MCF 10A (cell line): Measurements from ENCODE around the gene AGBL5. TPM values are rescaled to one million over a fixed set of nuclear protein-coding genes. Genes with fewer than 3 reads are reported as not detected.

Source experiments
- BruUV-seq: library from RNA; stranded (reverse); fragments of 400-500 nt; replicated peaks from 2 replicates; lab custom pipeline; 2021; lab: Mats Ljungman, UMichigan
- CTCF ChIA-PET: fragments of 300-600 bp; sonication (Branson Sonifier 250); formaldehyde crosslinking; extraction: SDS; loops from one replicate; lab custom pipeline; 2021; ENCODE audit warnings: antibody characterized with exemption, inconsistent platforms; lab: Yijun Ruan, JAX
- POLR2A ChIA-PET: fragments of 300-600, 350-650 bp; sonication (Branson Sonifier 250); formaldehyde crosslinking; extraction: SDS; loops from one replicate; lab custom pipeline; 2020; ENCODE audit warnings: antibody characterized with exemption, inconsistent platforms; lab: Yijun Ruan, JAX
- DNase-seq: peaks from one replicate; pipeline ENCODE4 v3.0.0-alpha.2; 2018; ENCODE audit not compliant: unreplicated experiment
- H3K27ac Mint-ChIP-seq: one replicate; pipeline ENCODE4 v1.8.0; 2022; ENCODE audit warnings: mild to moderate bottlenecking, low read depth, mixed read lengths; ENCODE audit not compliant: unreplicated experiment
- H3K27me3 Mint-ChIP-seq: one replicate; pipeline ENCODE4 v1.8.0; 2022; ENCODE audit warnings: mixed read lengths; ENCODE audit not compliant: insufficient read depth, unreplicated experiment
- H3K36me3 Mint-ChIP-seq: one replicate; pipeline ENCODE4 v1.8.0; 2022; ENCODE audit warnings: mild to moderate bottlenecking, moderate library complexity, mixed read lengths; ENCODE audit not compliant: insufficient read depth, unreplicated experiment
- H3K4me1 Mint-ChIP-seq: one replicate; pipeline ENCODE4 v1.8.0; 2022; ENCODE audit warnings: mixed read lengths; ENCODE audit not compliant: insufficient read depth, unreplicated experiment
- H3K4me3 Mint-ChIP-seq: one replicate; pipeline ENCODE4 v1.8.0; 2022; ENCODE audit warnings: mild to moderate bottlenecking, moderate library complexity, mixed read lengths; ENCODE audit not compliant: unreplicated experiment
- H3K9me3 Mint-ChIP-seq: one replicate; pipeline ENCODE4 v1.8.0; 2022; ENCODE audit warnings: mixed read lengths; ENCODE audit not compliant: unreplicated experiment
- intact Hi-C: fragments of 100-400 bp; cut with micrococcal nuclease; formaldehyde crosslinking; loops from 2 replicates; pipeline ENCODE4 v1.14.1; 2022
- total RNA-seq: library from RNA; stranded (reverse); gene quantifications from 2 replicates; pipeline ENCODE4 v1.2.3, GENCODE V29; 2022
- TF ChIP-seq, protein P1 (sequence below): fragments of 200-600 bp; IDR thresholded peaks from one replicate; pipeline ENCODE4 v1.8.0; 2022; ENCODE audit warnings: antibody characterized with exemption, mild to moderate bottlenecking; ENCODE audit not compliant: unreplicated experiment

AGBL5 gene
- total RNA-seq, 1 experiment from 2014 or later: 22.7 TPM

DNA sequence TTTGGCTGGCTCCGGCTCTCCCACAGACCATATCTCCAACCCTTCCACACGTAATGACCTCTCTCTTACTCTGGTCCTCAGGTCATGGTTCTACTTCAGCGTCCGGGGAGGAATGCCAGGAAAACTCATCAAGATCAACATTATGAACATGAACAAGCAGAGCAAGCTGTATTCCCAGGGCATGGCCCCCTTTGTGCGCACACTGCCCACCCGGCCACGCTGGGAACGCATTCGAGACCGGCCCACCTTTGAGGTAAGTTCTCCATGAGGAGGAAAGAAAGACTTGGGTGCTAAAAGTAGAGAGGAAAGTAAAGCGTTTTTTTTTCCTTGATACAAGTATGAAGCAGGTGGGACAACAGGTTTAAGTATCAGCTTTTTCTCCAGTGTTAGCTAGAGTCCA lies 1.9 kb downstream of the AGBL5 start:
- peaks cover 49% of the 10 kb centered on the region for H3K36me3 Mint-ChIP-seq
- no peak overlapping the region for H3K27ac Mint-ChIP-seq
- CTCF ChIA-PET: interaction anchor here (1.1 to 1.3 kb wide), 3 partner anchors 27 to 37 kb away, joined by 3 to 8 read pairs (median 4); no protein-coding TSS in a partner anchor
- H3K27me3 Mint-ChIP-seq: no peaks in the 10 kb centered on the region
- no peaks in the 10 kb centered on the region for H3K9me3 Mint-ChIP-seq
- no TSS peak for BruUV-seq
- no peaks in the 10 kb centered on the region for H3K4me1 Mint-ChIP-seq
- intact Hi-C loops: no loop called here
- no peak for DNase-seq
- H3K4me3 Mint-ChIP-seq: peak overlapping the region; percentile 93
- POLR2A ChIA-PET: interaction anchor here (0.7 to 9.2 kb wide), 4 partner anchors 14 to 54 kb away, joined by 3 to 175 read pairs (median 4); partner anchors contain the start of gene OST4
- TF ChIP-seq, protein P1, sequence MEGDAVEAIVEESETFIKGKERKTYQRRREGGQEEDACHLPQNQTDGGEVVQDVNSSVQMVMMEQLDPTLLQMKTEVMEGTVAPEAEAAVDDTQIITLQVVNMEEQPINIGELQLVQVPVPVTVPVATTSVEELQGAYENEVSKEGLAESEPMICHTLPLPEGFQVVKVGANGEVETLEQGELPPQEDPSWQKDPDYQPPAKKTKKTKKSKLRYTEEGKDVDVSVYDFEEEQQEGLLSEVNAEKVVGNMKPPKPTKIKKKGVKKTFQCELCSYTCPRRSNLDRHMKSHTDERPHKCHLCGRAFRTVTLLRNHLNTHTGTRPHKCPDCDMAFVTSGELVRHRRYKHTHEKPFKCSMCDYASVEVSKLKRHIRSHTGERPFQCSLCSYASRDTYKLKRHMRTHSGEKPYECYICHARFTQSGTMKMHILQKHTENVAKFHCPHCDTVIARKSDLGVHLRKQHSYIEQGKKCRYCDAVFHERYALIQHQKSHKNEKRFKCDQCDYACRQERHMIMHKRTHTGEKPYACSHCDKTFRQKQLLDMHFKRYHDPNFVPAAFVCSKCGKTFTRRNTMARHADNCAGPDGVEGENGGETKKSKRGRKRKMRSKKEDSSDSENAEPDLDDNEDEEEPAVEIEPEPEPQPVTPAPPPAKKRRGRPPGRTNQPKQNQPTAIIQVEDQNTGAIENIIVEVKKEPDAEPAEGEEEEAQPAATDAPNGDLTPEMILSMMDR: no peak

DNA sequence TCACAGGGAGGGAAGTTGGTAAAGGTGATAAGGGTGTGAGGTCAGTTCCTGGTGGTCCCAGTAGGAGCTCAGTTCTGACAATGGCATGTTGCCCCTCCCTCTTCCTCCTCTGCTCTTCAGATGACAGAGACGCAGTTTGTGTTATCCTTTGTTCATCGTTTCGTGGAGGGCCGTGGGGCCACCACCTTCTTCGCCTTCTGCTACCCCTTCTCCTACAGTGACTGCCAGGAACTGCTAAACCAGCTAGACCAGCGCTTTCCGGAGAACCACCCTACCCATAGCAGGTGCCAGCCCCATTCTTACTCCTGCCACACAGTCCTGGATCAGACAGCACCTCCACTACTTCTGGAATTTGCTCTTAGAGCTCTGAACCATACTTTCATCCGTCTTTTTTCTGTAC lies 2.3 kb downstream of the AGBL5 start:
- peaks cover 49% of the 10 kb centered on the region for H3K36me3 Mint-ChIP-seq
- no peak overlapping the region for H3K27ac Mint-ChIP-seq
- TF ChIP-seq, protein P1: no peak
- no TSS peak for BruUV-seq
- H3K4me3 Mint-ChIP-seq: no peak overlapping the region
- intact Hi-C loops: no loop called here
- no peaks in the 10 kb centered on the region for H3K27me3 Mint-ChIP-seq
- H3K4me1 Mint-ChIP-seq: no peaks in the 10 kb centered on the region
- H3K9me3 Mint-ChIP-seq: no peaks in the 10 kb centered on the region
- POLR2A ChIA-PET: interaction anchor here (0.7 to 9.2 kb wide), 3 partner anchors 13 to 54 kb away, joined by 3 to 175 read pairs (median 3); partner anchors contain the start of gene OST4
- CTCF ChIA-PET: interaction anchor here (1.1 to 1.3 kb wide), 3 partner anchors 27 to 37 kb away, joined by 3 to 8 read pairs (median 4); no protein-coding TSS in a partner anchor
- no peak for DNase-seq

DNA sequence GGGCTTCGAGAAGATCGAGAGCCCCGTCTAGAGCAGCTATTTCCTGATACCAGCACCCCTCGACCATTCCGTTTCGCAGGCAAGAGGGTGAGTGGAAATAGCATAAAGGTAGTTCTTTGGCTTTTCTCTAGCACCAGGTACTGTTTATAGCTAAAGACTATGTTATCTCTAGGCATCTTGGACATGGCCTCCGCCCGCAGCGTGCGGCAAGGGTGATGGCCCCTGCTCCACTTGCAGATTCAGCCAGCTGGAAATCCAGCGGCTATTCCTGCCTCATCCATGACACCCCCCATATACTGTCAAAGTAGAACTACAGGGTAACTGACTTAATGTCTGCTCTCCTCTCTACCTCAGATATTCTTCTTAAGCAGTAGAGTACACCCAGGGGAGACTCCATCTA lies 3.3 kb downstream of the AGBL5 start:
- no TSS peak for BruUV-seq
- no peak overlapping the region for H3K4me3 Mint-ChIP-seq
- CTCF ChIA-PET: interaction anchor here (0.6 to 0.8 kb wide), 2 partner anchors 93 to 268 kb away, joined by 3 to 6 read pairs; no protein-coding TSS in a partner anchor
- H3K36me3 Mint-ChIP-seq: peaks cover 49% of the 10 kb centered on the region
- intact Hi-C loops: no loop called here
- H3K4me1 Mint-ChIP-seq: no peaks in the 10 kb centered on the region
- TF ChIP-seq, protein P1: no peak
- H3K9me3 Mint-ChIP-seq: no peaks in the 10 kb centered on the region
- POLR2A ChIA-PET: interaction anchor here (0.7 to 9.2 kb wide), 2 partner anchors 12 to 215 kb away, joined by 3 to 175 read pairs; partner anchors contain the start of gene OST4
- no peaks in the 10 kb centered on the region for H3K27me3 Mint-ChIP-seq
- H3K27ac Mint-ChIP-seq: no peak overlapping the region
- DNase-seq: no peak

DNA sequence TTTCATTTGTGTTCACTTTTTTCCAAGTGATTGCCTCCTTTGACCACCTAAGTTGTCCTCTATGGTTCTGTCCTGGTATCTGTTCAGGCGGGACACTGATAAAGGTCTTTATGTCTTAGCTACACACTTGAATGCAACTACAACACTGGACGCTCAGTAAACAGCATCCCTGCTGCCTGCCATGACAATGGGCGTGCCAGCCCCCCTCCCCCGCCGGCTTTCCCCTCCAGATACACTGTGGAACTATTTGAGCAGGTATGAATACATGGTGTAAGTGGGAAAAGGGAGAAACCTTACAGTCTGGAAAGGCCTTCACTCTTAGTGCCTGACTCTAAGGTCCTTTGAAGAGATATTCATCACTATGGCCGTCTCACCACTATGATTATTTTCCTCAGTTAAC lies 5.7 kb downstream of the AGBL5 start:
- intact Hi-C loops: no loop called here
- Mint-ChIP-seq H3K27me3 (no peaks in the 10 kb centered on the region), H3K36me3 (peaks cover 40% of the 10 kb centered on the region), H3K27ac (no peak overlapping the region), H3K4me3 (no peak overlapping the region), H3K4me1 (no peaks in the 10 kb centered on the region), H3K9me3 (no peaks in the 10 kb centered on the region)
- CTCF ChIA-PET: no interaction called here
- POLR2A ChIA-PET: interaction anchor here (1.3 to 9.2 kb wide), 2 partner anchors 10 to 156 kb away, joined by 3 to 175 read pairs; partner anchors contain the start of gene OST4
- TF ChIP-seq, protein P1: no peak
- BruUV-seq: no TSS peak
- no peak for DNase-seq
